ENCODE results near the gene THNSL1. TPM values are rescaled to one million over a fixed set of nuclear protein-coding genes. Genes with fewer than 3 reads are reported as not detected.

THNSL1 gene
- total RNA-seq, 1 experiment from 2014 or later = 4.2 TPM

DNA sequence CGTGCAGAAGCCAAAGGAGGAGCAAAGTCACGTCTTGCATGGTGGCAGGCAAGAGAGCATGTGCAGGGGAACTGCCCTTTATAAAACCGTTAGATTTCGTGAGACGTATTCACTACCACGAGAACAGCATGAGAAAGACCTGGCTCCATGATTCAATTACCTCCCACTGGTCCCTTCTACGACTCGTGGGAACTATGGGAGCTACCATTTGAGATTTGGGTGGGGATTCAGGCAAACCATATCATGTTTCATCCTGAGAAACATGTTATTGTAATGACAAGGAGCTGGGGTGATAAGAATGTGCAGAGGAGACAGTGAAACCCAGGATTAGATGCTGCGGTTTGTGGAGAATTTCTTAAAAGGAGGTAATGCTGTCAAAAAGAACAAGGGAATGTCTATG is 34.0 kb downstream of the THNSL1 start:
- H4K5ac ChIP-seq (ENCODE audit: insufficient read length, low read depth, low read length) = no peak overlapping the region
- Mint-ChIP-seq H3K4me3 (no peak overlapping the region), H3K27me3 (ENCODE audit: low read depth) (peaks cover 2% of the 10 kb centered on the region), H3K27ac (no peak overlapping the region), H3K4me1 (peaks cover 3% of the 10 kb centered on the region in 2 experiments; a peak in 3 of 4 replicates), H3K9me3 (peaks cover 0 to 2% of the 10 kb centered on the region in 2 experiments; a peak in 2 of 5 replicates), H3K36me3 (ENCODE audit: insufficient read depth in 1 of 3, low read depth in 3 of 3) (peaks cover 0 to 2% (median 0%) of the 10 kb centered on the region in 3 experiments; a peak in 1 of 7 replicates)
- no peaks in the 10 kb centered on the region for H3K27me3 ChIP-seq (ENCODE audit: insufficient read depth, low read length)
- H3T11ph ChIP-seq (ENCODE audit: low read length) = no peak overlapping the region
- H2BK12ac ChIP-seq (ENCODE audit: insufficient read length, low read depth, low read length) = no peak overlapping the region
- no CpG with 5 or more reads among the region's 9 CpGs for WGBS (ENCODE audit: extremely low coverage, insufficient read length, low lambda C conversion rate)
- H2BK15ac ChIP-seq (ENCODE audit: low read depth, low read length) = no peak overlapping the region
- H2BK120ac ChIP-seq (ENCODE audit: low read depth, low read length, poor library complexity, severe bottlenecking) = no peak overlapping the region
- H3K4ac ChIP-seq (ENCODE audit: low read depth, low read length) = no peak overlapping the region
- H3K4me1 ChIP-seq (ENCODE audit: insufficient read depth, low read length) = no peaks in the 10 kb centered on the region
- H3K9ac ChIP-seq (ENCODE audit: extremely low read depth, insufficient read length, low read length) = no peak overlapping the region
- no peak overlapping the region for H2BK5ac ChIP-seq (ENCODE audit: insufficient read length, low read length)
- no peaks in the 10 kb centered on the region for H3K79me2 ChIP-seq (ENCODE audit: insufficient read depth, low read length)
- no peaks in the 10 kb centered on the region for H3K23me2 ChIP-seq (ENCODE audit: insufficient read length, low read depth, low read length, poor library complexity, severe bottlenecking)
- no peak overlapping the region for H2AFZ ChIP-seq (ENCODE audit: low read length)
- no peak overlapping the region for H3K56ac ChIP-seq (ENCODE audit: insufficient read length, low read depth, low read length)
- no peak overlapping the region for H2BK20ac ChIP-seq (ENCODE audit: low read depth, low read length, poor library complexity, severe bottlenecking)
- no peak overlapping the region for H2AK5ac ChIP-seq (ENCODE audit: insufficient read length, low read length)
- DNase-seq = no peak
- no peaks in the 10 kb centered on the region for H4K20me1 ChIP-seq (ENCODE audit: control insufficient read depth, insufficient read depth, insufficient read length)
- no peaks in the 10 kb centered on the region for H3K9me3 ChIP-seq (ENCODE audit: control insufficient read depth, low read depth, low read length)
- TF ChIP-seq, protein P1, sequence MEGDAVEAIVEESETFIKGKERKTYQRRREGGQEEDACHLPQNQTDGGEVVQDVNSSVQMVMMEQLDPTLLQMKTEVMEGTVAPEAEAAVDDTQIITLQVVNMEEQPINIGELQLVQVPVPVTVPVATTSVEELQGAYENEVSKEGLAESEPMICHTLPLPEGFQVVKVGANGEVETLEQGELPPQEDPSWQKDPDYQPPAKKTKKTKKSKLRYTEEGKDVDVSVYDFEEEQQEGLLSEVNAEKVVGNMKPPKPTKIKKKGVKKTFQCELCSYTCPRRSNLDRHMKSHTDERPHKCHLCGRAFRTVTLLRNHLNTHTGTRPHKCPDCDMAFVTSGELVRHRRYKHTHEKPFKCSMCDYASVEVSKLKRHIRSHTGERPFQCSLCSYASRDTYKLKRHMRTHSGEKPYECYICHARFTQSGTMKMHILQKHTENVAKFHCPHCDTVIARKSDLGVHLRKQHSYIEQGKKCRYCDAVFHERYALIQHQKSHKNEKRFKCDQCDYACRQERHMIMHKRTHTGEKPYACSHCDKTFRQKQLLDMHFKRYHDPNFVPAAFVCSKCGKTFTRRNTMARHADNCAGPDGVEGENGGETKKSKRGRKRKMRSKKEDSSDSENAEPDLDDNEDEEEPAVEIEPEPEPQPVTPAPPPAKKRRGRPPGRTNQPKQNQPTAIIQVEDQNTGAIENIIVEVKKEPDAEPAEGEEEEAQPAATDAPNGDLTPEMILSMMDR (conservative IDR thresholded peaks at IDR 0.05) = no peak
- H3K18ac ChIP-seq (ENCODE audit: insufficient read length, low read depth, low read length) = no peak overlapping the region
- H3K4me2 ChIP-seq (ENCODE audit: insufficient read depth, insufficient read length, low read length) = no peak overlapping the region
- no peak overlapping the region for H3K23ac ChIP-seq (ENCODE audit: insufficient read length, low read depth, low read length)
- H3K14ac ChIP-seq (ENCODE audit: insufficient read depth, low read length) = no peak overlapping the region
- H4K8ac ChIP-seq (replicated peaks; ENCODE audit: insufficient read length, low read depth, low read length) = no peak overlapping the region
- H3K27ac ChIP-seq (ENCODE audit: insufficient read length, low read depth, low read length) = no peak overlapping the region
- H3K79me1 ChIP-seq (ENCODE audit: insufficient read depth, low read depth, low read length, poor library complexity, severe bottlenecking) = no peaks in the 10 kb centered on the region
- no peak overlapping the region for H4K91ac ChIP-seq (ENCODE audit: insufficient read length, low read depth, low read length)

Measured in H9 (cell line).